Caco-2 (cell line): ENCODE measurements around the gene PUDP. TPM values are rescaled to one million over a fixed set of nuclear protein-coding genes. Genes with fewer than 3 reads are reported as not detected.

Experiments used
- BruUV-seq: library from RNA; stranded (reverse); fragments of 400-500 nt; replicated peaks from 2 replicates; lab custom pipeline; 2021; lab: Mats Ljungman, UMichigan
- CTCF ChIA-PET: fragments of 300-600 bp; sonication (Branson Sonifier 250); formaldehyde crosslinking; loops from one replicate; lab custom pipeline; 2022; ENCODE audit warnings: antibody characterized with exemption; lab: Charles Lee
- POLR2A ChIA-PET: fragments of 300-600 bp; sonication (Branson Sonifier 250); formaldehyde crosslinking; loops from one replicate; lab custom pipeline; 2022; ENCODE audit warnings: antibody characterized with exemption; lab: Charles Lee
- DNase-seq, 2 experiments: peaks; one replicate each; pipeline versions ENCODE4 v3.0.0 to v3.0.0-alpha.2; 2020 to 2022
- H3K27me3 ChIP-seq: replicated peaks from 2 replicates; pipeline ENCODE4 v1.6.0; 2011; ENCODE audit warnings: low read length; ENCODE audit not compliant: control insufficient read depth, insufficient read depth
- H3K36me3 ChIP-seq: 2 replicates; pipeline ENCODE4 v1.5.1; 2011; ENCODE audit warnings: low read length; ENCODE audit not compliant: control insufficient read depth, insufficient read depth
- H3K4me1 ChIP-seq: fragments of 250-450 bp; sonication (Bioruptor Pico); 2 replicates; pipeline ENCODE4 v1.5.1; 2020; ENCODE audit warnings: mild to moderate bottlenecking
- H3K4me3 ChIP-seq: 2 replicates; pipeline ENCODE4 v1.5.1; 2011; ENCODE audit warnings: low read depth, mild to moderate bottlenecking, control low read depth, low read length
- H3K9me3 ChIP-seq: fragments of 250-450 bp; sonication (Bioruptor Pico); 2 replicates; pipeline ENCODE4 v1.5.1; 2020; ENCODE audit warnings: mild to moderate bottlenecking, moderate library complexity
- H3K27ac Mint-ChIP-seq: one replicate; pipeline ENCODE4 v1.8.0; 2022; ENCODE audit warnings: mixed read lengths; ENCODE audit not compliant: unreplicated experiment
- H3K27me3 Mint-ChIP-seq: one replicate; pipeline ENCODE4 v1.8.0; 2022; ENCODE audit warnings: mixed read lengths; ENCODE audit not compliant: insufficient read depth, unreplicated experiment
- H3K36me3 Mint-ChIP-seq: one replicate; pipeline ENCODE4 v1.8.0; 2022; ENCODE audit warnings: mild to moderate bottlenecking, mixed read lengths; ENCODE audit not compliant: insufficient read depth, unreplicated experiment
- H3K4me1 Mint-ChIP-seq: one replicate; pipeline ENCODE4 v1.8.0; 2022; ENCODE audit warnings: low read depth, mixed read lengths; ENCODE audit not compliant: unreplicated experiment
- H3K4me3 Mint-ChIP-seq: one replicate; pipeline ENCODE4 v1.8.0; 2022; ENCODE audit warnings: mild to moderate bottlenecking, moderate library complexity, mixed read lengths; ENCODE audit not compliant: unreplicated experiment
- H3K9me3 Mint-ChIP-seq: one replicate; pipeline ENCODE4 v1.8.0; 2022; ENCODE audit warnings: mixed read lengths; ENCODE audit not compliant: unreplicated experiment
- CTCF ChIP-seq, 2 experiments: fragments of 200-600 bp in 1 of 2; IDR thresholded peaks; 1 replicate in 1 of 2; 2 replicates in 1 of 2; pipeline versions ENCODE4 v1.5.1 to v1.8.0; 2011 to 2022; ENCODE audit warnings: antibody characterized with exemption in 1 of 2, control low read depth in 1 of 2, inconsistent platforms in 1 of 2, low read depth in 1 of 2, low read length in 1 of 2, mild to moderate bottlenecking in 1 of 2, moderate library complexity in 1 of 2; ENCODE audit not compliant: insufficient read depth in 1 of 2, severe bottlenecking in 1 of 2, unreplicated experiment in 1 of 2
- intact Hi-C: fragments of 100-400 bp; cut with micrococcal nuclease; formaldehyde crosslinking; loops from one replicate; pipeline ENCODE4 v1.10.0; 2022; ENCODE audit not compliant: unreplicated experiment
- total RNA-seq: library from RNA; stranded (reverse); gene quantifications from 2 replicates; pipeline ENCODE4 v1.2.3, GENCODE V29; 2022

Gene PUDP
- total RNA-seq, 1 experiment from 2014 or later, result 57.5 TPM

GRCh38 chrX:7134981-7135380 lies 13.0 kb downstream of the PUDP start:
- Mint-ChIP-seq H3K4me1 (peaks cover 31% of the 10 kb centered on the region), H3K9me3 (no peaks in the 10 kb centered on the region), H3K4me3 (no peak overlapping the region), H3K27ac (peak overlapping the region; percentile 100), H3K36me3 (peaks cover 35% of the 10 kb centered on the region), H3K27me3 (no peaks in the 10 kb centered on the region)
- BruUV-seq, result no TSS peak
- H3K4me3 ChIP-seq, result no peak overlapping the region
- no peak for DNase-seq
- no peaks in the 10 kb centered on the region for H3K9me3 ChIP-seq
- no peaks in the 10 kb centered on the region for H3K36me3 ChIP-seq
- intact Hi-C loops, result loop anchor here (10.0 kb wide), 2 partner anchors 450 to 760 kb away; no protein-coding TSS in a partner anchor
- ChIA-PET CTCF (no interaction called here), POLR2A (no interaction called here)
- TF ChIP-seq CTCF (IDR thresholded peaks at IDR 0.05; ENCODE audit: insufficient read depth in 1 of 2, low read depth in 1 of 2, low read length in 1 of 2, severe bottlenecking in 1 of 2, unreplicated experiment in 1 of 2), result no peak
- peaks cover 45% of the 10 kb centered on the region for H3K4me1 ChIP-seq
- no peaks in the 10 kb centered on the region for H3K27me3 ChIP-seq

DNA sequence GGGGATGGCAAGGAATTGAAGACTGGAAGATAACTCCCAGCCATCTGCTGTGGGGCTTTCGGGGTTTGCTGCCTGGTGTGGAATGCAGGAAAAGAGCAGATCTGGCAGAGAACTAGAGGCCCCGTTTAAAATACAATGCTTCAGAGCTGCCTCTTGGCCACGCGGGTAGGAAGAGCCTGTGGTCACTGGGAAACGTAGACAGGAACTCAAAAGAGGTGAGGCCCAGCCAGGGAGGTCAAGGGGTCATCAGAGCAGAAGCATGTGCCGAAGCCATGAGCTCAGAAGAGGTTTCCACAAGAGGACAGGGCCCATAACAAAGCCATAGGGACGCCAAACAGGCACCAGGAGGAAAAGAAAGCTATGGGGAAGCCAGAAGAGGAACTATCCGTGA lies 14.9 kb downstream of the PUDP start:
- Mint-ChIP-seq H3K27me3 (no peaks in the 10 kb centered on the region), H3K4me3 (peak overlapping the region; percentile 75), H3K9me3 (no peaks in the 10 kb centered on the region), H3K27ac (peak overlapping the region; percentile 100), H3K36me3 (peaks cover 26% of the 10 kb centered on the region), H3K4me1 (peaks cover 31% of the 10 kb centered on the region)
- POLR2A ChIA-PET, result interaction anchor here (0.5 to 1.2 kb wide), 4 partner anchors 11 to 88 kb away, joined by 3 to 5 read pairs (median 4); no protein-coding TSS in a partner anchor
- CTCF ChIA-PET, result interaction anchor here (0.6 to 1.6 kb wide), 3 partner anchors 10 to 59 kb away, joined by 3 to 6 read pairs (median 3); no protein-coding TSS in a partner anchor
- no peaks in the 10 kb centered on the region for H3K9me3 ChIP-seq
- peak; percentile 49 to 81 for DNase-seq
- no peak for TF ChIP-seq CTCF (IDR thresholded peaks at IDR 0.05; ENCODE audit: insufficient read depth in 1 of 2, low read depth in 1 of 2, low read length in 1 of 2, severe bottlenecking in 1 of 2, unreplicated experiment in 1 of 2)
- no peaks in the 10 kb centered on the region for H3K36me3 ChIP-seq
- H3K4me1 ChIP-seq, result peaks cover 49% of the 10 kb centered on the region
- H3K27me3 ChIP-seq, result no peaks in the 10 kb centered on the region
- BruUV-seq, result no TSS peak
- H3K4me3 ChIP-seq, result no peak overlapping the region
- intact Hi-C loops, result loop anchor here (10.0 kb wide), 2 partner anchors 452 to 758 kb away; no protein-coding TSS in a partner anchor

DNA sequence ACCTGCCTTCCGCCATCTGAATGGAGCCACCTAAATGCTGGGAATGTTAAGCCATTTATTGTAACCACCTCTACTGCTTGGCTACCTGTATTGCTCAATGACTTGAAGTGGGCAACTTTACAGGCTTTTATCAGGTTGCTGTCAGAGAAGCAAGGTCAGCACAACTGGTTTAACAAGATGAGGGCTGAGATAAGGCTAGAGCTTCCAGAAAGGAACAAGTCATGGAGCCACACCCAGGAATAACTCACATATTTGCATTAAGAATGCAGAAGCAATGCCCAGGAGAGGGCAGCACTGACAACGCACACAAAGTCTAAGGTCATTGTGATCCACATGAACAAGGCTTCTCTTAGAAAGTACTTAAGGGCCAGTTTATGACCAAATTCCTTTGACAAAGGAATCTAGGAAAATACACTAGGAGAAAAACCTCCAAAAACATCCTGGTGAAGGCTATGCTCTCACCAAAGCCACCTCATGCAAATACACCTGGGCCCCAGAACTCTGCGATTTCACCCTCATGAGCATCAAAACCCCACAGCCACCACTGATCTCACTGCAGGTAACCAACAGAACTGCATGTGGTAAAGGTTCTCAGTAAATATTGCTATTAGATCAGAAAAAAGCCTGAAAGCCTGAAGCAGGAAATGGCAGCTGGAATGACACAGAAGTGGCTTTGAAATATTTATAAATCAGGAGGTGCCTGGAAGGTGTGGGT lies 15.5 kb downstream of the PUDP start:
- H3K27me3 ChIP-seq, result no peaks in the 10 kb centered on the region
- peak; percentile 35 to 55 for TF ChIP-seq CTCF (IDR thresholded peaks at IDR 0.05; ENCODE audit: insufficient read depth in 1 of 2, low read depth in 1 of 2, low read length in 1 of 2, severe bottlenecking in 1 of 2, unreplicated experiment in 1 of 2)
- H3K4me3 ChIP-seq, result no peak overlapping the region
- Mint-ChIP-seq H3K27ac (peak overlapping the region; percentile 100), H3K4me3 (peak overlapping the region; percentile 75), H3K9me3 (no peaks in the 10 kb centered on the region), H3K4me1 (peaks cover 31% of the 10 kb centered on the region), H3K27me3 (no peaks in the 10 kb centered on the region), H3K36me3 (peaks cover 26% of the 10 kb centered on the region)
- peak; percentile 88 to 93 for DNase-seq
- no peaks in the 10 kb centered on the region for H3K9me3 ChIP-seq
- peaks cover 49% of the 10 kb centered on the region for H3K4me1 ChIP-seq
- H3K36me3 ChIP-seq, result no peaks in the 10 kb centered on the region
- ChIA-PET CTCF (interaction anchor here (0.9 to 1.6 kb wide), 3 partner anchors 12 to 86 kb away, joined by 3 to 6 read pairs (median 3); no protein-coding TSS in a partner anchor), POLR2A (interaction anchor here (0.6 to 1.2 kb wide), 3 partner anchors 12 to 22 kb away, joined by 3 to 4 read pairs (median 3); no protein-coding TSS in a partner anchor)
- intact Hi-C loops, result loop anchor here (1.0 to 10.0 kb wide), 8 partner anchors 12 to 758 kb away; no protein-coding TSS in a partner anchor
- no TSS peak for BruUV-seq
